Retinal pigment epithelial cell (primary cell): ENCODE measurements around the gene LAMB3.

Experiments
- DNase-seq: peaks from one replicate; pipeline ENCODE4 v3.0.0-alpha.2; 2010; ENCODE audit warnings: low read depth
- H3K4me3 ChIP-seq: 2 replicates; pipeline ENCODE4 v1.5.1; 2011; ENCODE audit warnings: mild to moderate bottlenecking, low read length, control low read depth, moderate library complexity
- CTCF ChIP-seq: conservative IDR thresholded peaks from 2 replicates; pipeline ENCODE4 v1.5.1; 2011; ENCODE audit warnings: low read depth, low read length, control low read depth, inconsistent platforms

Gene LAMB3

GRCh38 chr1:209621286-209621685 lies 30.9 kb downstream of the LAMB3 start:
- no peak for TF ChIP-seq CTCF
- no peak overlapping the region for H3K4me3 ChIP-seq

GRCh38 chr1:209620487-209620884 lies 31.7 kb downstream of the LAMB3 start:
- no peak for TF ChIP-seq CTCF
- DNase-seq: no peak

More at GRCh38 chr1:209621286-209621685, 30.9 kb downstream of the LAMB3 start:
- no peak for DNase-seq

GRCh38 chr1:209619696-209620486 lies 32.3 kb downstream of the LAMB3 start:
- no peak for TF ChIP-seq CTCF
- no peak for DNase-seq
- H3K4me3 ChIP-seq: no peak overlapping the region

More at GRCh38 chr1:209620487-209620884, 31.7 kb downstream of the LAMB3 start:
- no peak overlapping the region for H3K4me3 ChIP-seq

GRCh38 chr1:209618756-209619420 lies 33.3 kb downstream of the LAMB3 start:
- no peak for TF ChIP-seq CTCF
- H3K4me3 ChIP-seq: no peak overlapping the region
- DNase-seq: no peak

- no peak overlapping the region for H3K4me3 ChIP-seq
- DNase-seq: no peak
- no peak for TF ChIP-seq CTCF
Measured at GRCh38 chr1:209618291-209618690, 33.9 kb downstream of the LAMB3 start.

- no peak for DNase-seq
- no peak overlapping the region for H3K4me3 ChIP-seq
- no peak for TF ChIP-seq CTCF
Measured at GRCh38 chr1:209617755-209618154, 34.5 kb downstream of the LAMB3 start.
